Right lobe of liver (tissue), 4 donors: ENCODE measurements around the gene CTIF.

Source experiments
- CTCF ChIP-seq, 4 donors: fragments of 200-600 bp in 3 of 4; fragments of 450-650 bp in 1 of 4; IDR thresholded peaks; one replicate each; pipeline versions ENCODE4 v1.5.1 to v1.8.0; 2016 to 2022; ENCODE audit warnings: antibody characterized with exemption in 4 of 4, mild to moderate bottlenecking in 2 of 4
- POLR2A ChIP-seq: fragments of 450-650 bp; IDR thresholded peaks from one replicate; pipeline ENCODE4 v1.6.1; 2017; ENCODE audit warnings: antibody characterized with exemption, mild to moderate bottlenecking
- donor health status: DM: no; HTN: no; CAD: no.
- donor health status: DM: no; HTN: no; CAD: no.
- donor health status: DM: no; HTN: yes; CAD: no.

- TF ChIP-seq CTCF (IDR thresholded peaks at IDR 0.05) (no peak), POLR2A (no peak)
Measured at GRCh38 chr18:48817021-48817461, 278.2 kb downstream of the CTIF start.
